MM.1S (cell line): ENCODE measurements around the gene ZMIZ2.

Experiments
- EZH2 ChIP-seq: fragments of 300-600 bp; sonication (generic); optimal IDR thresholded peaks from 2 replicates; pipeline ENCODE3; 2017; ENCODE audit warnings: low read depth, mild to moderate bottlenecking, antibody characterized with exemption, low read length, mixed read lengths
- TF ChIP-seq, protein P1 (sequence below): fragments of 300-600 bp; sonication (generic); IDR thresholded peaks from 2 replicates; pipeline ENCODE4 v1.5.1; 2016; ENCODE audit warnings: antibody characterized with exemption, low read length, mixed read lengths

GRCh38 chr7:44811093-44811492, 62.4 kb downstream of the ZMIZ2 start:
- TF ChIP-seq, protein P1, sequence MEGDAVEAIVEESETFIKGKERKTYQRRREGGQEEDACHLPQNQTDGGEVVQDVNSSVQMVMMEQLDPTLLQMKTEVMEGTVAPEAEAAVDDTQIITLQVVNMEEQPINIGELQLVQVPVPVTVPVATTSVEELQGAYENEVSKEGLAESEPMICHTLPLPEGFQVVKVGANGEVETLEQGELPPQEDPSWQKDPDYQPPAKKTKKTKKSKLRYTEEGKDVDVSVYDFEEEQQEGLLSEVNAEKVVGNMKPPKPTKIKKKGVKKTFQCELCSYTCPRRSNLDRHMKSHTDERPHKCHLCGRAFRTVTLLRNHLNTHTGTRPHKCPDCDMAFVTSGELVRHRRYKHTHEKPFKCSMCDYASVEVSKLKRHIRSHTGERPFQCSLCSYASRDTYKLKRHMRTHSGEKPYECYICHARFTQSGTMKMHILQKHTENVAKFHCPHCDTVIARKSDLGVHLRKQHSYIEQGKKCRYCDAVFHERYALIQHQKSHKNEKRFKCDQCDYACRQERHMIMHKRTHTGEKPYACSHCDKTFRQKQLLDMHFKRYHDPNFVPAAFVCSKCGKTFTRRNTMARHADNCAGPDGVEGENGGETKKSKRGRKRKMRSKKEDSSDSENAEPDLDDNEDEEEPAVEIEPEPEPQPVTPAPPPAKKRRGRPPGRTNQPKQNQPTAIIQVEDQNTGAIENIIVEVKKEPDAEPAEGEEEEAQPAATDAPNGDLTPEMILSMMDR = no peak
- no peak for TF ChIP-seq EZH2
